HG03521 (cell line): ENCODE data around the gene RXRB.

Source experiments
- ATAC-seq: cut with Tn5 transposase; IDR thresholded peaks from one replicate; pipeline ENCODE4 v1.9.1; 2021; ENCODE audit warnings: mild to moderate bottlenecking, moderate library complexity; ENCODE audit not compliant: unreplicated experiment

Gene RXRB

DNA sequence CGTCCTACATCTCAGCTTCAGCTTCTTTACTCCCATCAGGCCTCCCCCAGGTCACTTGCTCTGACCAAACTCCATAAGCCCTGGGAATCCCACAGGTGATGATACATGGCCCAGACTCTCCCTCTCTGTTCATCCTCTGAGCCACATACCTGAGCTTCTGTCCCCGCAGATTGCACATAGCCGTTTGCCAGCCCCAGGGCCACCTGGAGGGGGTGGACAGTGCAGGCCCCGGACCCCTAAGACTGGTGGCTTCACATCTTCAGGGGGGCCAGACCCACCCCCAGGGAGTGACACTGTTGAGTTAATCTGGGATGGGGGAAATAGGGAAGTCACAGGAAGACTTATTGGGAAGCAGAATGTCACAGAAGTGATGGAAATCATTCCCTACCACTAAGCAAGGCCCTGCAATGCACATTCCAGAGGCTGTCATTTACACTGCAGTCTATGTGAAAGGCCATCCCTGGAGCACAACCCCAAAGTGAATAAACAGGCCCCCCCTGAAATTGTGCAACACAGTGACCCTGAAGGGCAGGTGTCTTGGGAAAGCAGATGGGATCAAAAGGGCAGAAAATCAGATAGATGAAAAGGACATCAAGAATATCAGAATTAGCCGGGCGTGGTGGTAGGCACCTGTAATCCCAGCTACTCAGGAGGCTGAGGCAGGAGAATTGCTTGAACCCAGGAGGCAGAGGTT, 2.2 kb downstream of the RXRB start:
- no peak for ATAC-seq

DNA sequence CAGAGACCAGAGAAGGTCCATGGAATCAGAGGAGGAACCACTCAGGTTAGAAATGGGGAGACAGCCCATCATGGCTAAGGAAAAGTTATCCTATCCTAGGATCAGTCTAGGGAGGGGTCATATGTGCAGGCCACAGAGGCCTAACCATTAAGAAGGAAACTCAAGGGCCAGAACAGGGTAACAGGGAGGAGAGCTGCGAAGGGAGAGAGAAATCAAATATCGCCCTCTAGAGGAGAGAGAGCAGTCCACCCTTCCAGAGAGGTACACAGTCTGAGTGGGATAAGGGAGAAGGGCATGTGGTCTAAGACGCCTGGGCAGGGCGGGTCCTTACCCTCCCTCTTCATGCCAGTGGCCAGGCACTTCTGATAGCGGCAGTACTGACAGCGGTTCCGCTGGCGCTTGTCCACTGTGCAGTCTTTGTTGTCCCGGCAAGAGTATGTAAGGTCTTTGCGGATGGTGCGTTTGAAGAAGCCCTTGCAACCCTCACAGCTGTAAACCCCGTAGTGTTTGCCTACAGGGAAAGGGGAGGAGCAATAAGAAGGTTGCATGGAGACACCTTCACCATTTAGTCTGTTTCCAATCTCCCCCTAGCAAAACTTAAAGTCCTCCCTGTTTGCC, 2.9 kb downstream of the RXRB start:
- no peak for ATAC-seq

DNA sequence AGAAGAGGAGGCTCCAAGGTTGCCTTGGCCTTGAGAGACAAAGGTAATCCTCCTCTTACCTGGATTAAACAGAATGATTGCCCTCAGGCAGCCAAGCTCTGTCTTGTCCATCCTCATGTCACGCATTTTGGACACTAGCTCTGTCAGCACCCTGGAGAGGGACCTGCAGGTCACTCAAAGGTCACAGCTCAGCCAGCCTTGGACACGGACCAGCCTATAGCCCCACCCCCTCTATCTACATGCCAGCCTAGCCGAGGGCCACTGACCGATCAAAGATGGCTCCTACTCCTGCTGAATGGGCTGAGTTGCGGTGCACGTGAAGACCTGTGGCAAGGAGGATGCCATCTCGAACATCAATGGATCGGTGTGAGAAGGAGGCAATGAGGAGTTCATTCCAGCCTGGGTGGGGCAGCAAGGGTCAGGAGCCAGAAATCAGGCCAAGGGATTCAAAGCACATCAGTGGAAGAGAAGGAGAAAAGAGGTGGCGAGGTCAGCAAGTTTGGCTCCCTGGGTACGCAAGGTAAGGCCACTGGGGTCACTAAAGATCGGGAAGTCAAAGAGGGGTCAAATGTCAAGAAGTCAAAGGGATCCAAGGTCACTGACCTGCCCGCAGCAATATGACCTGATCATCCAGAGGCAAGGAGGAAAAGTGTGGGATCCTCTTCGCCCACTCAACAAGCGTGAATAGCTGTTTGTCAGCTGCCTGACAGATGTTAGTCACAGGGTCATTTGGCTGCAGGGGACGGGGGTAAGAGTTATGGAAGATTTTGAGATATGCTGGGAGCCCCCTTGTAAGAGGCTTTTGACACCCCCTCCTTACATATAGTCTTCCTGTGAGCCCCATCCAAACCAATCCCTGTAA, 4.9 kb downstream of the RXRB start:
- ATAC-seq = no peak

DNA sequence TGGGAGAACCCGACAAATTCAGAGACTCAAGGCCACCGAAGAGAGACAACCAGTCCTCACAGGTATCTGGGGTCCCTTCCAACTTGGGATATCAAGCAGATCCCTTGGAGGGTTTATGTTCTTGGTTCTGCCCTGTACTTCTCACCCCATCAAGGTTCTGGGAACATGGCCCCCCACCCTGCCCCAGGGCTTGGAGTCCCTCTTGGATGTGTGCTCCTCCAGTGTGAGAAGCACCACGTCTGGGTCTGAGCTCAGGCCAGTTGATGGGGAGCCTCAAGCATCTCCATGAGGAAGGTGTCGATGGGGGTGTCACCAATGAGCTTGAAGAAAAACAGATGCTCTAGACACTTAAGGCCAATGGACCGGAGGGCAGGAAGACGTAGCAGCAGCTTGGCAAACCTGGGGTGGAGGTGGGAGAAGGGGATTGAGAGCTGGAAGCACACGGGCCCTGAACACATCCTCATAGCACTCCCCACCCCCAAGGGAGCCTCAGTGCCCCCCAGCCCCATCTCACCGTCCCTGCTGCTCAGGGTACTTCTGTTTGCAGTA, 6.0 kb downstream of the RXRB start:
- ATAC-seq = no peak

DNA sequence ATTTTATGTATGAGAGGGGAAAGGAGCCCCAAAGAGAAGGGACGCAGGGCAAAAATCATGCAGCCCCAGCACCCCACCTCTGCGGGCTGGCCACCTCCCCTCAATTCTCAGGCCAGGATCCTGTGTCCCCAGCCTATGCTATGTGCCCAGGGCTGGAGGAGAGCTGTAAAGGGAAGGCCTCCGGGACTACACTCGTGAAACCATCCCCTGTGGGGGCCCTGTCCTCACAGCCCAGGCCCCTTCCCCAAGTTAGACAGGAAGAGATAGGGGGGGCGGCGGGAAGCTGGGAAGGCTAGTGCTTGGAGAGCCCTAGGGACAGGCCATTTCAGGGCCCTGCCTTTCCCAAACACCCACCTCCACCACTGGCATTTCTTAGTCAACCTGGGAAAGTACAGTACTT, 6.8 kb downstream of the RXRB start:
- no peak for ATAC-seq

DNA sequence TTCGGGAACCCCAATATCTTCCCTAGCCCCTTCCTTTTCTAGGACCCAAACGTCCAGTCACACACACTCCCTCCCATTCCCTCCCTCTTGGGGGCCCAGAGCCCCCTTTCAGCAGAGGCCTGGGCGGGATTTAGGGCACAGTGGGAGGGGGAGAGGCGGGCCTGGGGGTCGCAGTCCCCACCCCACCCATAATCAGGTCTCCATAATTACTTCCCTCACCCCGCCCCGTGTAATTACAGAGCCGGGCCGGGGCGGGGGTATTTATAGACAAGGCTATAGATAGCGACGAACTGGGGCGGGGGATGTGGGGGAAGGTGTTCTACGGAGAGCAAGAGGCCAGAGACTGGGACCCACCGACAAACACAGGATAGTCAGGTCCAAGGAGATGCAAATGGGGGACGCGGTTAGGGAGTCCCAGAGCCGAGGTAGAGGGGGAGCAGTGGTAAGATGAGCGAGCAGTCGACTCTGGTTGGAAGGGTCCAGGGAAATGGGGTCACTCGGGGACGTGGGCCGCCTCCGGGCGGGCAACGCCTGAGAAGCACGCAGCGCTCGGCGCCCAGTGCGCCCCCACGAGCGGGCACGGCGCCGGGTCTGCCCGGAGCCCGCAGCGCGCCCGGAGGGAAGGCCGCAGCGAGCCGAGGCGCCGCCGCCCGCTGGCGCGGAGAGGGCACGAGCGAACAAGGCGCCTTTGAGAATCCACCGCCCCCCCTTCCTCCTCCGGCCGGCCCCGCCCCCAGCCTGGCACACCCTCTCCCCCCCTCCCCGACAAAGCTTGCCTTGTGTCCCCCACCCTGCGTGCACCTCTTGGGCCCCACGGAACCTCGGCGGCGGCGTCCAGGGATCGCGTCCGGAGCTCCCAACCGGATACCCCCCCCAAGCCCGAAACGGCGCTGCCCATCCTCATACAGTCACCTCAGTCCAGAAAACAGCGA, 7.5 kb downstream of the RXRB start:
- ATAC-seq = no peak

DNA sequence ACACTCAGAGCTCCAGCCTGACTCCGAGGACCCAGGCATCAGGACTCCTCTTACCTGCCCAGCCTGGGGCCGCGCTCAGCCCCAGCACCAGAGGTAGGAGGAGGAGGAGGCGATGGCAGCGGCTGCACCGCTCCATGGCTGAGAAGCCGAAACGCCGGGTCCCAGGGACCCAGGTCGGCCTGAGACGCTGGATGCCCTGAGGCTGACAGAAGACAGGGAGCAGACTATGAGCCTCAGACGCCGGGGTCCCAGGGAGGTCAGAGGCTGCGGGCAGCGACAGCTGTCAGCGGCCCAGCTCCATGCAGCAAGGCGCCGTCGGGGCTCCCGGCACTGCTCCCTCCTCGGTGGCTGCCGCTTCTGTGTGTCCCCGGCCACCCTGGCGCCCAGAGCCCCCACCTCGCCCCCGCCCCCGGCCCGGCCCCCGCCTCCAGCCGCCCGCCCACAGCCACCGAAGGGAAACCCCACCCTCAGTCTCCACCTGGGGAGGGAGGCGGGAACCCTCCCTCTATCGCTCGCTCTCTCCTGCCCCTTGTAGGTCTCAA, 8.3 kb downstream of the RXRB start, which contains the start of gene COL11A2:
Gene COL11A2 (minus strand): TSS at position 363 of the 542 bp plus-strand sequence. CDS start 227 bp downstream, at position 136.
- ATAC-seq = no peak

DNA sequence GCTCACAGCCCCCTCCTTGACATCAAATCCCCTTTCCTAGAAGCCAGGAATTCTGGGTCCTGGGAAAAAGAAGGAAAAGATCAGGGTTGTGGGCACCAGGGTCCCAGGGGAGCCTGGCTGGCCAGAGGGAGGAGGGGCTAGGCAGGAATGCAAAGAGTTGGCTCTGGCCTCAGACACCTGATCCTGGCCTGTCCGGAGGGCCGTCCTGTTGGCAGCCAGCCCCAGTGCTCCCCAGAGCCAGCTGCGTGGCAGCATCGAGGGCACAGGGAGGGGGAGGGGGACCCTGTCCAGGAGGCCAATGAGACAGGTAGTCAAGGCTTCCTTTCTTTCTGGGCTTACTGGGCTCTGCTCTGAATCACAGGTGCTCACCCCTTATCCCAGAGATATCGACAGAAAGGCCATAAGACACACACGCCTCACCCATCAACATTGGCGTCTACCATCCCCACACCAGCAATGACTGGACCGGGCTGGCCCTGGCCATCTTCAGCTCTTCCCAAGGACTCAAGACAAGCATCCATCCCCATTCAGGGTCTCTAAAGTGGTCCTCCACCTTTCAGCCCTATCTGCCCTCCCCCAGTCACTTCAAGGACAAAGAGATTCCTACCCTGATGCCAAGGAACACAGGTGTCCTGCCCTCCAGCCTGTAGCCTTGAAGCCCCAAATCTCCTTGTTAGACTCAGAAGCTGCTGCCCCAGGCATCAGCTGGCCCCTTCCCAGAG, 8.9 kb downstream of the RXRB start:
- no peak for ATAC-seq

DNA sequence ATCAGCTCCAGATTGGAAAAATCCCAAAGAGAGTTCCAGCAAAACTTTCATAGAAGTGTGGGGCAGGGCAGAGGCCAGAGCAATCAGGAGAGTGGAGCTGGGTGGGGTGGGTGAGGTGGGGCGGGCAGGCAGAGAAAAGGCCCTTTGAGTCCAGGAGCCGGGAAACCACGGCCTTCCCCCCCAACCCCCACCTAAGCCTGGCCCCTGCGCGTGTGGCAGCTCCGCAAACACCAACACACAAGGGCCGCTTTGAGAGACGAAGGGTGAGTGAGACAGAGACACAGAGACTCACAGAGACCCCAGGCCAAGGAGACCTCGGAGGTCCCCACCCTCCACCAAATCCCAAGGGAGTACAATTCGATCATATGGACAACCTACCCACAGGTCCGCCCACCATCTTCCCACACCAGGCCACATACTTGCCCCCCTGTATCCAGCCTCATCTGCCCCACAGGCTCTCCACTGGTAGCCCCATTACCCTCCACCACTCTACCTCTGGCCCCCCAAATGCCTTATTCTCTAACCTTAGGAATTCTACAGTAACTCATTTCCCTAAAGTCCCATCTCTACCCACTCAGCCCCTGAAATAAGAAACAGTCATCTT, 9.9 kb downstream of the RXRB start:
- ATAC-seq = no peak

DNA sequence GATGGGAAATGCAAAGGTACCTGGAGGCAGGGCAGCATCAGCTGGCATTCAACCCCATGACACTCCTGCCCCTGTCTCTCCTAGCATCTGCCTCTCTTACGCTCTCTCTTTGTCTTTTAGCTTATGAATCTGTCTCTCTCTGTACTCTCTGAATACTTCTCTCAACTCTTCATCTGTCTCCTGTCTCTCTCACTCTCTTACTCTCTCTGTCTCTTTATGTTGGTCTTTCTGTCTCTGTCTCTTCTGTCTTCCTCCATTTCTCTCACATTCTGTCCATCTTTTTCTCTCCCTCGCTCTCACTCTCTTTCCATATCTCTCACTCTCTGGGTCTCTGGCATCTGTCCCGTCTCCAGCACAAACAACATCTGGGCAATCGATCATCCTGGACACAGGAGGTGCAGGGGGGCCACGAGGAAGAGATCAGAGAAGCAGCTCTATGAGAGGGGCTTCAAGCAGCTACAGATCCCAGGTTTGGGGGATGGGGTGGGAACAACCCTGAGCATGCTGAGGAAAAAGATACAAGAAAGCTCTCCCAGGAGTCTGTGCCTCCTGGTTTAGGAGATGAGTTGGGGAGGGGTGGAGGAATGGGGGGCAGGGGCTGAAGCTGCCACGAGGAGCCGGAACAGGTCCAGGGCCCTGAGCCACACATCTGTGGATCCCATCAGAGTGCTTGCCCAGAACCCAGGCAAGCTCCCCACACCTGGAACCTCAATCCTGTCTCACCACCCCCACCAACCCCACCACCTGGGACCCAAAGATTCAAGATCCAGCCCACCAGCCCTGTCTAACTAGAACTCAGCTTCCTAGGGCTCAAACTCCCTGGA, 10.6 kb downstream of the RXRB start:
- ATAC-seq = no peak

DNA sequence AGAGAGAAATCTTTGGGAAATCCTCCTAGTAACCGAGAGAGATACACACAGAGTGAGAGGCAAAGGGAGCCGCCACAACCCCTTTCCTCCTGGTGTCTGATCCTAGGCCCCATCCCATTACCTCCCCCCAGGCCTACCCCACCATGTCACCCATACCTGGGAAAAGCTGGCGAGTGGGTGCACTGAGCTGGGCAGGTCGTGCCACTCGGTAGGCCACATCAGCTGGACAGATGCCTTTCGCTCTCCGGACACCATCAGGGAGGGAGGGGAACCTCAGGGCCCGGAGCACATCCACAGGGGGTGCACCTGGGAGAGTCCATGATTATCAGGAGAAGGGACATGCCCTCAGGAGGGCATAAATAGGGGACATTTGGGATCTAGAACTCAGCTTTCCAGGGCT, 11.3 kb downstream of the RXRB start:
- no peak for ATAC-seq

DNA sequence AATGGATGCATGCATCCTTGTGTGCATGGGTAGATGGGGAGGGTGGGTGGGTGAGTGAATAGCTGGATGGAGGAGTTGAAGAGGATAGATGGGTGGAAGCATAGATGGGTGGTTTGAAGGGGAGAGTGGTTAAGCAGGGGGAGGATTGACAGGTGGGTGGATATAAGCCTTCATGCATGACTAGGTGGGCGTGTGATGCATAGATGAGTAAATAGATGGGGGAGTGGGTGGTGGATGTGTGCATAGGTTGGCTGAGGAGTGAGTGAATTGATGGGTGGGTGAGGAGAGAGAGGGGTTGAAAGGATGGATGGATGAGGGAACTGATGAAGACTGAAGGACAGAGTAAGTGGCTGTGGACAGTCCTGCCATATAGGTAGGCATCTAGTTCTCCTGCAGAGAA, 12.7 kb downstream of the RXRB start:
- ATAC-seq = no peak

DNA sequence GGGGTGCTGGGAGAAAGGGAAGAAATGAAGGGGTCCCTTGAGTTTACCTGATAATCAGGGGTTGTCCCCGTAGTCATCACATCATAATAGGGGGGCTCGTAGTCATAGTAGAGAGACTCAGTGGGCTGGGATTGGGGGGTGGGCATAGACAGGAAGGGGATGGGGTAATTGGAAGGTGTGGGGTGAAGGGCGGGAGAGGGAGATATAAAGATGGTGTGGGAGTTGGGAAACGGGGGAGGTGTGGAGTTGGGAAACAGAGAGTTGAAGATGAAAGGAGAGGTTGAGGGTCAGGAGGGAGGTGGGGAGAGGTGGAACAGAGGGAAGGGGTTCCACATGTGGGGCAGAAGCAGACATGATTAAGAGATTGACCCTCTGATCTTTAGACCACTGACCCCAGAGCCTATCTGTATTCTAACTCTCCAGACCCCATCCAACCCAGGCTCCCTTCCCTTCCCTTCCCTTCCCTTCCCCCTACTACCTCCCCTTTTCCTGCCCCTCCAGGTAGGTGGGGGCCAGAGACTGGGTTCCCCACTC, 14.7 kb downstream of the RXRB start:
- ATAC-seq = no peak

DNA sequence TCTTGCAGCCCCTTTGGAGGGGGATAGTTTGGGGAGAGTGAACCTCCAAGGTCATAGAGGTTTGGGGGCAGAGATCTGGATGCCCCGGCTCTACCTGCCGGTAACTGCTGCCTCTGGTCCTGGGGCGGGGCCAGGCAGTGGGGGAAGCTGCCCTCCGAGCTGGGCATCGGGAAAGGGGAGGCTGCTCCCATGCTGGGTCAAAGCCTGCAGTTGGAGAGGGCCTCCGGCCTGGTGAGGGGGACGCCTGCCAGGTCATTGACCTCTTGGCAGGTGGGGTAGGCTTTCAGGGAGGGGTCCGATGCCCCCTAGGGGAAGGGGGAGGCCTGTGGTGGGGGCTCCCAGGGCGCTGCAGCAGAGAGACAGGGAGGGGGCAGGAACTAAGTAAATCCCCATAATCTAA, 15.3 kb downstream of the RXRB start:
- ATAC-seq = no peak

DNA sequence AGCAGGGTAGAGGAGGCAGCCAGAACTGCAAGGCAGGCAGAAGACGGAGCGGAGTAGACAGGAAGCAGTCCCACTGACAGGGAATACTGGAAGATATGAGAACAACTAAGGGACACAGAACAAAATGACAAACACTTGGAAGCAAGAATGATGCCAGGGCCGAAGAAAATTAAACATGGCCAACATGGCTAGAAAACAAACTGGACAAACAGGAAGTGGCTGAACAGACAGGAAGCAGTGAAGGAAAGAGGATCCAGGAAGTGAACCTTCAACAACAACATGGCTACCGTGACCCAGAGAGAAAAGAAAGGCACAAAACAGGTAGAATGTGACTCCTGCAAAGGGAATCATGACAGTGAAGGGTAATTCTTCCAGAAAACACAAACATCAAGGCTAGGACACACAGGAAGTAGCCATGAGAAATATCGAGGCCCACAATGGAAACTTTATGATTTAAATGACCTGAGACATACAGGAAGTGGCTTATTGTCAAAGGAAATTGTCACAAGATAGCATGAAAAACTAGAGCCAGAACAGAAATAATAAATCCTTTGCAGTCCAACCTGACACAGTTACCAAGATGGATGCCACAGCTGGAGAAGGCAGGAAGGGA, 17.3 kb downstream of the RXRB start:
- no peak for ATAC-seq

DNA sequence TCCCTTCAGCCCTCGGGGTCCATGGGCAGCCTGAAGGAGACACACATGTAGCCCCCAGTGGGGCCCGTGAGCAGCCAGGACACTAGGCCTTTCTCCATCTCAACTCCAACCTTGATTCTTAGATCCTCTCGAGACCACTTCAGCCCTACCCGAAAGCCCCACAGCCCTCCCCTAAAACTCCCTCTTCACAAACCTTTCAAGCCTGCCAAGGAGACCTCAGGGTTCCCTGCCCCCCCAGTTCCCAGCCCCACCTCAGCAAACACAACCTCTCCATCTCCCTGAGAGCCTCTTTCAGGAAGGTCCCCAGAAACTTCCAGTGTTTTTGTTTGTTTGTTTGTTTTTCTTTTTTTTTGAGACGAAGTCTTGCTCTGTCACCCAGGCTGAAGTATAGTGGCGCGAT, 19.3 kb downstream of the RXRB start:
- ATAC-seq = no peak

DNA sequence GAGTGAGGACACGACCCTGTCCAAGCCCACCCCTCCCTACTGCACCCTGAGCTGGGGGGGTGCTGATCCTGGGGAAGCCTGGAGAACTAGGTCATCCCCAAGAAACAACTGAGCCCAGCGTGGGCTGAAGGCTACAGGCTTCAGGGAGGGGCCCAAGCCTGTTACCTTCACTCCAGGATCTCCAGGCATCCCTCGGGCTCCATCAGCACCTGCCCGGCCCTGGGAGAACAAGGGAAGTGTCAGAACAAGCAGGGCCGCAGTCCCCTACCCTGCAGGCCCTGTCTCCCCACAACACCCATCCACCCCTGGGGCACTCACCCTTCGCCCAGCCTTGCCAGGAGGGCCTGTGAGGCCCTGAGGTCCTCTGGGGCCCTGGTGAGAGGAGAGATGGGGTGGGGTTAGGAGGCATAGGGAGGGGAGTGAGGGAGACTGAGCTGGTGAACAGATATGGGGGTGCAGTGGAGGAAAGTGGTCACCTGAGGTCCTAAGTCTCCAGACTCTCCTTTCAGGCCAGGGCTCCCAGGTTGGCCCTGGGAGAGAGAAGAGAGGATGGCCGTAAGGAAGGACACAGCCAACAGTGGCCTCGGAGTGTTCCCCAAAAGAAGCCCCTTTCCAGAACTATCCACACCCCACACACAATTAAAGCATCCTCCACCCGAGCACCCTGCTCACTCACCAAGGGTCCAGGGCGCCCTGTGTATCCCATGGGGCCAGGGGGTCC, 21.6 kb downstream of the RXRB start:
- ATAC-seq = no peak
